Measurements from ENCODE around the gene TMEM42. TPM values are rescaled to one million over a fixed set of nuclear protein-coding genes. Genes with fewer than 3 reads are reported as not detected.

Gene TMEM42
- total RNA-seq, 2 experiments from 2014 or later = 13.9 to 15.8 TPM

GRCh38 chr3:44902628-44903027 is 40.9 kb downstream of the TMEM42 start:
- Mint-ChIP-seq H3K9me3 (no peaks in the 10 kb centered on the region), H3K4me1 (ENCODE audit: low read depth) (no peaks in the 10 kb centered on the region), H3K36me3 (ENCODE audit: low read depth) (no peaks in the 10 kb centered on the region), H3K27ac (no peak overlapping the region), H3K27me3 (ENCODE audit: low read depth) (peaks cover 5% of the 10 kb centered on the region), H3K4me3 (no peak overlapping the region)
- intact Hi-C loops (cut with micrococcal nuclease) = no loop called here
- no peak for DNase-seq
- CTCF ChIA-PET = no interaction called here

GRCh38 chr3:44903314-44903713 is 41.6 kb downstream of the TMEM42 start:
- Mint-ChIP-seq H3K4me1 (ENCODE audit: low read depth) (no peaks in the 10 kb centered on the region), H3K36me3 (ENCODE audit: low read depth) (no peaks in the 10 kb centered on the region), H3K27me3 (ENCODE audit: low read depth) (peaks cover 8% of the 10 kb centered on the region), H3K9me3 (no peaks in the 10 kb centered on the region), H3K4me3 (no peak overlapping the region), H3K27ac (no peak overlapping the region)
- no peak for DNase-seq
- intact Hi-C loops (cut with micrococcal nuclease) = no loop called here
- CTCF ChIA-PET = no interaction called here

DNA sequence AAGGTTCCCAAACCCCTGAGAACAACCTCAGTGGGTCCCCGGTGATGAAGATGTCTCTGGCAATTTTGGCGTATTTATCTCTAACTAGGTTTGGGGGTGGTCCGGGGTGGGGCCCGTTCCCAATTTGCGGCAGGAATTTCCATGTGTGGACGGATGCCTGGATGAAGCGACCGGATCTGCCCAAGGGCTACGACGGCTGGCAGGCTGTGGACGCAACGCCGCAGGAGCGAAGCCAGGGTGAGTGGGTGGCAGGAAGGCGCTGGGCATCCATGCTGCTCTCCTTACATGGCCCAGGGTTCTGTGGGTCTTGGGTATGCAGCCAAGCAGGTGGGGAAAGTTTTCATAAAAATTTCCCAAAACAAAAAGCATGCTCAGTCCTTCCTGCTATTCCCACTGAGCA is 42.0 kb downstream of the TMEM42 start:
- Mint-ChIP-seq H3K36me3 (ENCODE audit: low read depth) (no peaks in the 10 kb centered on the region), H3K27ac (no peak overlapping the region), H3K4me3 (no peak overlapping the region), H3K27me3 (ENCODE audit: low read depth) (peaks cover 8% of the 10 kb centered on the region), H3K4me1 (ENCODE audit: low read depth) (no peaks in the 10 kb centered on the region), H3K9me3 (no peaks in the 10 kb centered on the region)
- CTCF ChIA-PET = no interaction called here
- no peak for DNase-seq
- intact Hi-C loops (cut with micrococcal nuclease) = no loop called here

DNA sequence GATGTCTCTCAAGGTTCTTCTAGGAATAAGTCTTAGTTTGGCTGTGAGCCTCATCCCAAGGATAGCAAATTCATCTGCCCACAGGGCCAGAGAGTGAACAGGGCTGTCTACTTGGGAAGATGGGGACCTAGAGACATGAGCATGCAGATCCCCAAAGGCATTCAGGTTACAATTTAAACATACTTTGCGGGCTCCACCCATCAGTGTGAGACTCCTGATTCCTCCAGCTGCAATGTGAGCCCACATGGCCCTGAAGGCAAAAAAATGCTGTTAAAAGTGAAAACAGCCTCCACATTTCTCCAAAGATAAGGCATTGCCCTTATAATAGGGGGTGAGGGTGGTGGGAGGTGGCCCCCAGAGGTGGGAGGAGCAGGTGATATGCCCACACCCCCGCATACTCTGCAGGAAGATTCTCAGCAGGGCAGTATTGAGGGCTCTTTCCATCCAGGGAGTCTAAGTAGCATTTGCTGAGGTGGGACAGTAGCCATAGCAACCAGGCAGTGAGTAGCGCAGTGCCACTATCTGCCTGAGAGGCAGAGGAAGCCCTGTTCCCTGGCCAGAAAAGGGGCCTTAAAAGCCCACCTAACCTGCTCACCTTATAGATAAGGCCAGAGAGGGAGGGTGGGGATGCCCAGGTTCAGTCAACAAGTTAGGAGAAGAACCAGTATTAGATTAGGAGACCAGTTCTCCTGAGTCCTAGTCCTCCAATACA is 43.9 kb downstream of the TMEM42 start:
- DNase-seq = no peak
- CTCF ChIA-PET = no interaction called here
- no peak overlapping the region for H3K27ac Mint-ChIP-seq
- H3K4me1 Mint-ChIP-seq (ENCODE audit: low read depth) = no peaks in the 10 kb centered on the region
- peaks cover 2% of the 10 kb centered on the region for H3K9me3 Mint-ChIP-seq
- H3K4me3 Mint-ChIP-seq = no peak overlapping the region
- H3K27me3 Mint-ChIP-seq (ENCODE audit: low read depth) = peaks cover 19% of the 10 kb centered on the region
- intact Hi-C loops (cut with micrococcal nuclease) = no loop called here
- H3K36me3 Mint-ChIP-seq (ENCODE audit: low read depth) = no peaks in the 10 kb centered on the region

- DNase-seq = peak; percentile 51
- CTCF ChIA-PET = interaction anchor here (0.7 kb wide), 1 partner anchor 378 kb away, joined by 4 read pairs; no protein-coding TSS in a partner anchor
Observed at GRCh38 chr3:44906997-44907396, 45.3 kb downstream of the TMEM42 start.

GRCh38 chr3:44907612-44908011 is 45.9 kb downstream of the TMEM42 start:
- CTCF ChIA-PET = interaction anchor here (0.6 to 0.7 kb wide), 2 partner anchors 117 to 378 kb away, joined by 3 to 4 read pairs; no protein-coding TSS in a partner anchor
- no peak for DNase-seq
- no peaks in the 10 kb centered on the region for H3K36me3 Mint-ChIP-seq (ENCODE audit: low read depth)

More at GRCh38 chr3:44906997-44907396, 45.3 kb downstream of the TMEM42 start:
- Mint-ChIP-seq H3K36me3 (ENCODE audit: low read depth) (no peaks in the 10 kb centered on the region), H3K4me3 (no peak overlapping the region), H3K27me3 (ENCODE audit: low read depth) (peaks cover 17% of the 10 kb centered on the region), H3K4me1 (ENCODE audit: low read depth) (no peaks in the 10 kb centered on the region), H3K27ac (no peak overlapping the region), H3K9me3 (peaks cover 2% of the 10 kb centered on the region)
- intact Hi-C loops (cut with micrococcal nuclease) = no loop called here

GRCh38 chr3:44909063-44909462 is 47.4 kb downstream of the TMEM42 start:
- no peaks in the 10 kb centered on the region for H3K36me3 Mint-ChIP-seq (ENCODE audit: low read depth)

More at GRCh38 chr3:44907612-44908011, 45.9 kb downstream of the TMEM42 start:
- Mint-ChIP-seq H3K4me1 (ENCODE audit: low read depth) (no peaks in the 10 kb centered on the region), H3K27ac (no peak overlapping the region), H3K9me3 (peaks cover 2% of the 10 kb centered on the region), H3K27me3 (ENCODE audit: low read depth) (peaks cover 16% of the 10 kb centered on the region), H3K4me3 (no peak overlapping the region)
- intact Hi-C loops (cut with micrococcal nuclease) = no loop called here

DNA sequence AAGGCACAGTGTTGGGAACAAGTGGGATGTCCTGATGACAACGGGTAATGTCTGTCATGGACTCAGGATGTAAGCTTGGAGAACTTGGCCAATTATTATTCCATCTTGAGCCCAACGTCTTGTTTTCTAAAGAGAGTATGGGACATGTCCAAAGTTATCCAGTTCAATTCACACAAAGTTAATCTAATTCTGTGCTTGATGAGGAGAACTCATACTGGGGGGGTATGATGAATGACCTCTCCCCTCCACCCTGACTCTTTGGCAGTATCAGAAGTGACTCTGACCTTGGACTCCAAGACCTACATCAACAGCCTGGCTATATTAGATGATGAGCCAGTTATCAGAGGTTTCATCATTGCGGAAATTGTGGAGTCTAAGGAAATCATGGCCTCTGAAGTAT is 49.0 kb downstream of the TMEM42 start:
- CTCF ChIA-PET = no interaction called here
- intact Hi-C loops (cut with micrococcal nuclease) = loop anchor here (5.0 kb wide), 1 partner anchor 588 kb away; no protein-coding TSS in a partner anchor
- peaks cover 14% of the 10 kb centered on the region for H3K27me3 Mint-ChIP-seq (ENCODE audit: low read depth)
- H3K4me3 Mint-ChIP-seq = no peak overlapping the region
- no peak overlapping the region for H3K27ac Mint-ChIP-seq
- H3K9me3 Mint-ChIP-seq = peaks cover 2% of the 10 kb centered on the region
- no peaks in the 10 kb centered on the region for H3K36me3 Mint-ChIP-seq (ENCODE audit: low read depth)
- H3K4me1 Mint-ChIP-seq (ENCODE audit: low read depth) = no peaks in the 10 kb centered on the region
- DNase-seq = no peak

More at GRCh38 chr3:44909063-44909462, 47.4 kb downstream of the TMEM42 start:
- H3K4me3 Mint-ChIP-seq = no peak overlapping the region
- no peak overlapping the region for H3K27ac Mint-ChIP-seq
- peaks cover 14% of the 10 kb centered on the region for H3K27me3 Mint-ChIP-seq (ENCODE audit: low read depth)
- DNase-seq = no peak
- H3K4me1 Mint-ChIP-seq (ENCODE audit: low read depth) = no peaks in the 10 kb centered on the region
- intact Hi-C loops (cut with micrococcal nuclease) = no loop called here
- H3K9me3 Mint-ChIP-seq = peaks cover 2% of the 10 kb centered on the region
- CTCF ChIA-PET = no interaction called here

GRCh38 chr3:44913868-44914468 is 52.3 kb downstream of the TMEM42 start:
- DNase-seq = peak; percentile 74
- Mint-ChIP-seq H3K36me3 (ENCODE audit: low read depth) (peaks cover 1% of the 10 kb centered on the region), H3K27ac (no peak overlapping the region), H3K4me1 (ENCODE audit: low read depth) (no peaks in the 10 kb centered on the region), H3K27me3 (ENCODE audit: low read depth) (peaks cover 9% of the 10 kb centered on the region), H3K9me3 (peaks cover 2% of the 10 kb centered on the region), H3K4me3 (no peak overlapping the region)
- CTCF ChIA-PET = interaction anchor here (0.6 to 5.8 kb wide), 13 partner anchors 9 to 385 kb away, joined by 3 to 35 read pairs (median 3); partner anchors contain the start of gene ZNF660
- intact Hi-C loops (cut with micrococcal nuclease) = loop anchor here (1.0 to 5.0 kb wide), 3 partner anchors 53 to 592 kb away; partner anchors contain the start of gene TMEM42

- Mint-ChIP-seq H3K36me3 (ENCODE audit: low read depth) (peaks cover 1% of the 10 kb centered on the region), H3K27ac (no peak overlapping the region), H3K4me3 (no peak overlapping the region), H3K27me3 (ENCODE audit: low read depth) (peaks cover 3% of the 10 kb centered on the region), H3K9me3 (no peaks in the 10 kb centered on the region), H3K4me1 (ENCODE audit: low read depth) (no peaks in the 10 kb centered on the region)
- no peak for DNase-seq
- intact Hi-C loops (cut with micrococcal nuclease) = loop anchor here (1.0 to 5.0 kb wide), 3 partner anchors 54 to 593 kb away; partner anchors contain the start of gene TMEM42
- CTCF ChIA-PET = interaction anchor here (0.6 to 5.8 kb wide), 12 partner anchors 9 to 385 kb away, joined by 3 to 35 read pairs (median 3); partner anchors contain the start of genes KIAA1143, KIF15 and ZNF660
Observed at GRCh38 chr3:44914936-44915335, 53.2 kb downstream of the TMEM42 start.
